GM12872 (cell line): ENCODE data around the gene DPEP2.

ENCODE experiments used
- TF ChIP-seq, protein P1 (sequence below): IDR thresholded peaks from 3 replicates; pipeline ENCODE4 v1.5.1; 2011; ENCODE audit warnings: low read depth, mild to moderate bottlenecking, low read length, moderate library complexity; ENCODE audit not compliant: insufficient read depth

The DPEP2 gene

DNA sequence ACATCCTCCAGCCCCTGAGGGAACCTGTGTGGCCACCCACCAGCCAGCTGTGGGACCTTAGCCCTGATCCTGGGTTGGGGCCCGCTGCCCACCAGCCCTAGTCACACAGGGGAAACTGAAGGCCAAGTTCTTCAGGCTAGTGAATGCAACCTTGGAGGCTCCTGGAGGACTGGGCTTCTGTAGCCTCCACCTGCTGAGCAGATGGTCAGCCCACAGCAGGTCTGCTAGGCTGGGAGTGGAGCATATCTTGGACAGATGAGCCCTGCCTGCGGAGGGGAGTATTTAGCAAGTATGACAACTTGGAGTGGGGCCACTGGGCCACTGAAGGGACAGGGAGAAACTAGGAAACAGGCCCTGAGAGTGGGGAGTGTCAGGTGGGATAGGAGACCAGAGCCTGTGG is 23.1 kb downstream of the DPEP2 start:
- TF ChIP-seq, protein P1, sequence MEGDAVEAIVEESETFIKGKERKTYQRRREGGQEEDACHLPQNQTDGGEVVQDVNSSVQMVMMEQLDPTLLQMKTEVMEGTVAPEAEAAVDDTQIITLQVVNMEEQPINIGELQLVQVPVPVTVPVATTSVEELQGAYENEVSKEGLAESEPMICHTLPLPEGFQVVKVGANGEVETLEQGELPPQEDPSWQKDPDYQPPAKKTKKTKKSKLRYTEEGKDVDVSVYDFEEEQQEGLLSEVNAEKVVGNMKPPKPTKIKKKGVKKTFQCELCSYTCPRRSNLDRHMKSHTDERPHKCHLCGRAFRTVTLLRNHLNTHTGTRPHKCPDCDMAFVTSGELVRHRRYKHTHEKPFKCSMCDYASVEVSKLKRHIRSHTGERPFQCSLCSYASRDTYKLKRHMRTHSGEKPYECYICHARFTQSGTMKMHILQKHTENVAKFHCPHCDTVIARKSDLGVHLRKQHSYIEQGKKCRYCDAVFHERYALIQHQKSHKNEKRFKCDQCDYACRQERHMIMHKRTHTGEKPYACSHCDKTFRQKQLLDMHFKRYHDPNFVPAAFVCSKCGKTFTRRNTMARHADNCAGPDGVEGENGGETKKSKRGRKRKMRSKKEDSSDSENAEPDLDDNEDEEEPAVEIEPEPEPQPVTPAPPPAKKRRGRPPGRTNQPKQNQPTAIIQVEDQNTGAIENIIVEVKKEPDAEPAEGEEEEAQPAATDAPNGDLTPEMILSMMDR = no peak

DNA sequence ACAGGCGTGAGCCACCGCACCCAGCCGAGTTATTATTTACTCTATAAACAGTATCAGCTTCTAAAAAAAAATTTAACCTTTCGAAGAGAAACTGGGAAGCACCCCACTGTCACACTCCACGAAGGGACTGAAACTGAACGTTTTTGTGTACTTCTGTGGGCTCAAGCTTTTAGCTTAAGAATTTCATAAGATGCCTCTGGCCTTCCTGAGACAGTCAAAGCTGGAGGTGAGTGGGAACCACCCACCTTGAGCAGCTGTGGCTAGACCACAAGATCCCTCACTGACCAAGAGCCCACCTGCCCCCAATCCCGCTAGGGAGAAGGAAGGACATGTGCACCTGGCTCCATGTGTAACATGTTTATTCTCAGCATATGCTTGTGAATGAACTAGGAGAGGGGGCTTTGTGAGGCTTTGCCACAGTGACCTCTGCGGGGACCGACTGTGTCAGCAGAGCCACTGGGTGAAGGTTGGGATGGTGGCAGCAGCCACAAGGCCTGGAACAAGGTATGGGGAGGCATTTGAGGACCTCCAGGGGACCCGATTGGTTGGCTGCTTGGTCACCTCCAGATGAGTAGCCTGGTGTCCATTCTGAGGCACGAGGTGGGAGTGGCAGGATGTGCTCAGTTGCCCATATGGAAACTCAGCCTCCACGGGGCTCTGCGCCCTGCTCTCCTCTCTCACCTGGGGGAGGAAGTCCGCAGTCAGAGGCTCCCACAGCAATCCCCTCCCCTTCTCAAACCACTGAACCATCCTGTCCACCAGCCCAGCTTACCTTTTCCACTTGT is 23.8 kb downstream of the DPEP2 start:
- TF ChIP-seq, protein P1 = no peak

DNA sequence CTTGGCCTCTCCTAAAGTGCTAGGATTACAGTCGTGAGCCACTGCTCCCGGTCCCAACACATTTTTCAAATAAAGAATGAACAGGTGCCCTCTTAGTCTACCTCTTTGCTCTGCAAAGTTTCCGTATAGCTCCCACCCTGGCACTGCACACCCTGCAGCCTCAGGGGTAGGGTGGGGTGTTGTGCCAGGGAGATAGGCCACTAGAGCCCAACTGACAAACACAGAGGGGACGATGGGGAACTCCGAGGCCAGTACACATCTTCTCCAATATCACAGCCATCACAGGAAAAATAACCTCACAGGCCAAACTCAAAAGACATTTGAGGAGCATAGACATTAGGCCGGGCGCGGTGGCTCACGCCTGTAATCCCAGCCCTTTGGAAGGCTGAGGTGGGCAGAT is 28.2 kb downstream of the DPEP2 start:
- TF ChIP-seq, protein P1 = no peak

DNA sequence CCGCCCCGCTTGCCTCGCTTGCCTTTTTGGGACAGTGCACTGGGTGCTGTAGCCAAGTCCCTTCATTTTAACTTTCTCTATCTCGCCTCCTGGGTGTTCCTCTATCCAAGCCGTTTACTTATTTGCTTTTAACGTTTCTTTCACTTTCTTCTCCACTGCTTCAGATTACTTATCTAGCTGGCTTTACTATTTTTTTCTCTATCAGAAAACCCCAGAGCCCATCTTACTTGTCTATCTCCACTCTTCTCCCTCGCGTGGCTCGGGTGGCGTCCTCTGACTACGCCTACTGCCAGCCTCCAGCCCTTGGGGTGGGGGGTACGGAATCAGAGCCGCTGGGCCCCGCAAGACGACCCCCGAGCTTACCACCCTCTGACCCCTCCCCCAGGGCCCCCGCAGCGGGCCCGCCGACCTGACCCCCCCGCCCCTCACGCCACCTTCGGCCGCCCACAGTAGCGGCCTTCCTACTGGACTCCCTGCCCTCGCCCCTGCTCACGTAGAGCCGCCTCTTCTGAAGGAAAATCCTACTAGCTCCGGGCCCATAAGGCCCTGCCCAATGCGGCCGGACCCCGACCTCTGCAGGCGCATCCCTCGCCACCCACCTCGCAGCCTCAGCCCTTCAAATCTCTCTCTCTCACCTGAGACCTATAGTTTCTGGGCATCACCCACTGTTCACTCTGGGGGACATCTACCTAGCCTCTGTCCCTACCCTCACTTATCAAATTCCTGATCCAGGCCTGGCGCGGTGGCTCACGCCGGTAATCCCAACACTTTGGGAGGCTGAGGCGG is 29.8 kb downstream of the DPEP2 start:
- TF ChIP-seq, protein P1 = no peak

DNA sequence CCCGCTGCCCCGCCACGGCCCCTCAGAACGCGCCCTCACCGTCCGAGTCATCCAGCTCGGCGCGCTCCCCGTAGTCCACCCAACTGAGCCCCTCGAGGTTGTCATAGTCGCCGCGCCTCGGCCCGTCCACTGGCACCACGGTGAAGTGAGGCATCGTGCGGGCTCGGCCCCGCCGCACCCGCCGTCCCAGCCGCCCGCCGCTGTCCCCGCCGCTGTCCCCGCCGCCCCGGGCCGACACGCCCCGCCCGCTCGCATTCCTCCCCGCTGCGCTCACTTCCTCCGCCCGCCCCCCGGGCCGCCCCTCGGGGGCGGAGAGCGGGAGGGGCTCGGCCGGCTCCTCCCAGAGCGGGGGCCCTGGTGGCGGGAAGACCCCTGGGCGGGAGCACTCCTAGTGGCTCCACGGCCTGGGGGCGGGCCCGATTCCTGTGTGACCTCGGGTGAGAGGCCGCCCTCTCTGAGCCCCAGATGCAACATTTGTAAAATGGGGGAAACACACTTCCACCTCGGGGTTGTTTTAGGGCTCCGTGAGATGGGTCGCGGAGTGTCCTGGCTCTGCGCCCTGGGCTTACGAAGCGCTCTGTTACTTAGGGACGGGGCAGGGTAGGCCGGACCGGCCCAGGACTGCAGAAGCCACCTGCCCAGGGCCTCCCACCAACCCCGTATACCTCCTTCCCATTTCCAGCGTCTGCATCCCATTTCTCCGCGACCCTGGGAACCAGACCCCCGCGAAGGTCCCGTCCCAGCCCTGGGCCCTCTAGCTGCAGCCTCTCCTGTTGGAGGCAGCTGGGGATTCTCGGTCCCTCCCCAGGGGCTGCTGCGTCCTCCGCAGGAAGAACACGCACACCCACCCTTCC is 30.7 kb downstream of the DPEP2 start, which contains the start of gene SLC12A4:
Gene SLC12A4, minus strand, starts transcription at position 238 of the 854 bp plus-strand sequence. Its CDS starts 84 bp downstream, at position 154.
- TF ChIP-seq, protein P1 = no peak

DNA sequence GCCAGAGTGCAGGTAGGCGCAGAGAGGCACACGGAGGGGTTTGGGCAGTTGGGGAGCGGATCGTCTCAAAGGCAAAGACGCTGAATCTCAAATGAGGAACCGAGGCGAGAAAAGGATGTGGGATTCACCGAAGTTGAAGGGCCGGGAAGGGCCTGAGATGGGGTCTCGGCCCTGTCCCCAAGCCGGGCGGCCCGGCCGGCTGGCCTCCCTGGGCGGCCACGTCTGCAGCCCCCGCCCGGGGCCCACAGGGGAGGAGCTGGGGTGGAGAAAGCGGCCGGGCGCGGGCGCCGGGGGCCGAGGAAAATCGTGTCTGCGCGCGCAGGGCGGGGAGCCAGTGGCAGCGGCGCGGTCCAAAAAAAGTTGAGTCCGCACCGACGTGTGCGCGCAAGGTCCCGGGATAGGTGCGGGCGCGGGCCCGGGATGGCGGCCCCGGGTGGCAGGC is 31.3 kb downstream of the DPEP2 start:
- TF ChIP-seq, protein P1 = no peak
